Stimulated activated CD8-positive, alpha-beta memory T cell treated with anti-CD3 and anti-CD28 coated beads, Interleukin-4, amount 100 ng/mL, for 4 hours (primary cell): ENCODE measurements around the gene TRPV3.
"Not testable (repeated sequence)": the region's sequence is repeated elsewhere in the genome, so short reads cannot be mapped to it uniquely, and the experiment has no call there.

Experiments used
- DNase-seq, 2 donors: peaks; one replicate each; pipeline ENCODE4 v3.0.0-alpha.2; 2020; ENCODE audit warnings: low read depth in 2 of 2, low spot score in 1 of 2

TRPV3 gene

DNA sequence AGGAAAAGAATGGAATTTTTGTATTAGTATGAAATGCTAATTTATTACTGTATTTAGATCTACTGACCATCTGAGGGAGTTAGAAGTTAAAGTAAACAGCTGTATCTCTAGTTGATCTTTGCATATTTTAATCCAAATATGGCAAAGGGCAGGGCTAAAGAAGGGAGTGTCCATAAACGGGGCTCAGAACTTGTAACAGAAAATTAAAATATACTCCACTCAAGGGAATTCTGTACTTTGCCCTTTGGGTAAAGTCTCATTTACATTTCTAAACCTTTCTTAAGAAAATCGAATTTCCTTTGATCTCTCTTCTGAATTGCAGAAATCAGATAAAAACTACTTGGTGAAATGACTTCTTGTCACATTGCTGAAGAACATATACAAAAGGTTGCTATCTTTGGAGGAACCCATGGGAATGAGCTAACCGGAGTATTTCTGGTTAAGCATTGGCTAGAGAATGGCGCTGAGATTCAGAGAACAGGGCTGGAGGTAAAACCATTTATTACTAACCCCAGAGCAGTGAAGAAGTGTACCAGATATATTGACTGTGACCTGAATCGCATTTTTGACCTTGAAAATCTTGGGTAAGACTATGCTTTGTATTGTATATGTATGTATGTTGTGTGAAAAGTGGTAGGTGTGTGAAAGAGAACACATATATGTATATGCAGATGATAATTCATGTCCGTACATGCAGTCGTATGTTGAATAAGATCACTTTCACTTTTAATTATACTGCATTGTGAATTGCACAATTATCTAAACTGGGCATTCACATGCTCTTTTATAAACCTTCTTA is 81.6 kb downstream of the TRPV3 start, which contains the start of gene ASPA:
Gene ASPA (plus strand): TSS at position 186 of the 799 bp plus-strand sequence. CDS start 163 bp downstream, at position 349.
- DNase-seq, result no peak

DNA sequence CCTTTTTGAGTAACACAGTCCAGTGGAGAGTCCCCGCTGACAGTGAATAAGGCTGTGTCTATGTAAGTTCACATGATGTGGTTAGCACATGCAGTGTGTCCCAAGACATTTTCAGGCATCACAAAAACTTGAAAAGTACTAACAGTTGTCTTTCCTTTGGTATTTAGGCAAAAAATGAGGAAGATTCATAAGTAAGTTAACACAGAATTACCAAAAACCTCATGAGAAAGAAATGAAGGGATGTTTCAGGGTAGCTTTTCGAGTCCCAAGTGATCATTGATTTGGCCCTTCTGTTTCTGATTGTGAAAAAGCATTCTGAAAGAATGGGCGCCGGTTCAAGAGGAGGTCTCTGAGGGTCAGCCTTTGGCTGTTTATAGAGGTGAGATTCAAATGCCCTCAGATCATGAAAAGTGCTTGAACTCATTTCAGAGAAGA is 82.3 kb downstream of the TRPV3 start:
- no peak for DNase-seq

DNA sequence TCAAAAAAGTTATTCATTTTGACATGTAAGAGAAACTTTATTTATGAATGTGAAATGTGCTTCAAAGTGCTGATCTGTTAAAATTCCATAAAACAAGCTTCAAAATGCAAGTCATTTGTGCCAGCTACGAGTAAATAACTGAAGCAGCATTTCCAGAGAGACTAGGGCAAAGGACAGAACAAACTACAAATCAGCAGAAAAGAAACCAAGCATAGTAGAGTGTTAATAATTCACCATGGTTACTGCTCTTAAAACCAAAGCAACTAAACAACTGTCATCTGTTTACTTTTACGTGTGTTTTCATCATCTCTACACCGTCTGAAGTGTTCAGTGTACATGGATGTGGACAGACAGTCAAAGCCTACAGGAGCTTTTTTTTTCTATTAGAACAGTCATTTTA is 83.4 kb downstream of the TRPV3 start:
- DNase-seq, result no peak

DNA sequence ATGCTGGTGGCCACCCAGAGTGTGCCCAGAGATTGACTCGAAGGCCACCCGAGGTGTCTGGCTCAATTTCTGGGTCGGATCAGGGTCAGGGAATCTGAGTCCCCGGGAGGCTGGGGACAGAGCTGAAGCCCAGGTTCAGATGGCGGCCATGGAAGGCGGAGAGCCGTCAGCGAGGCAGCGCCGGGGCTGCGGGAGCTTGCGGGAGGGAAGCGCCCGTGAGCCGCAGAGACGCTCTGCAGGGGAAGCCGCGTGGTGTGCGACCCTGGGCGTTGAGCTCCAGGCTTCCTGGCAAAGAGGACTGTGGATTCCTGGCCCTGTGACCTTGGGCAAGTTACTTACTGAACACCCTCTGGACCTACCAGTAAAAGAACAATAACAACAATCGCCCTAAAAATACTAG is 85.5 kb downstream of the TRPV3 start:
- DNase-seq, result no peak

DNA sequence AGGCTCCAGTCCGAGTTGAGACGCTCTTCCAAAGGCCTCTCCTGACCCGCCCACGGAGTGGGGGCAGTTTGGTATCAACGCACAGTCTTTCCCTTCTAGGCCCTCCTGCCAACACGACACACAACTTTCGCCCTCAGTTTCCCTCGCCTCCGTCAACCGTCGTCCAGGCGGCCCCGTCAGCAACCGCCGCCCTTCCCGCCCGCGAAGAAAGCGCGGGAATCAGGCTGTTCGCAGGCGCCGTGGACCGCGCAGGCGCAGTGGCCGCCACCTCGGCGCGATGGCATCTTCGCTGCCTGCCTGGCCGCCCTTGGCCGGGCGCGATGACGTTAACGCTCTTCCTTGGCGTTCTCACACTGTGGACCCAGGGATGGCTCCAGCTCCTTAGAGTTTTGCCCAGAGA is 86.0 kb downstream of the TRPV3 start, which contains the start of gene SPATA22:
Gene SPATA22 (minus strand): TSS at position 221 of the 400 bp plus-strand sequence. CDS start 2,494 bp downstream, outside the sequence.
- no peak for DNase-seq

DNA sequence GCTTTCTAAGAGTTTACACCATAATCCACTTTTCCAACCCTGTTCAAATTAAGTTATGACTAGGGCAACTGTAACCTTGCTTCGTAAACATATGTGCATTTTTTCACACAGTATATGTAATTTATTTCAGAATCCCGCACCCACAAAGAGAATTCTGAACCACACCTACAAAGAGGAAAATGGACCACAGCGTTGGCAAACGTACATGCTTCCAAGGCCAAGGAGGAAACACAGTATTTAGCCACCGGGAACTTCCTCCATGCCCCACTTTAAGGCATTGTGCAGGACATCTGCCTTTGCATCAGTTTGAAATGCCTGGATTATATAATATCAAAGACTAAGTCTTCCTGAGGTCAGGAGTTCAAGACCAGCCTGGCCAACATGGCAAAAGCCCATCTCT is 88.1 kb downstream of the TRPV3 start:
- DNase-seq, result no peak

DNA sequence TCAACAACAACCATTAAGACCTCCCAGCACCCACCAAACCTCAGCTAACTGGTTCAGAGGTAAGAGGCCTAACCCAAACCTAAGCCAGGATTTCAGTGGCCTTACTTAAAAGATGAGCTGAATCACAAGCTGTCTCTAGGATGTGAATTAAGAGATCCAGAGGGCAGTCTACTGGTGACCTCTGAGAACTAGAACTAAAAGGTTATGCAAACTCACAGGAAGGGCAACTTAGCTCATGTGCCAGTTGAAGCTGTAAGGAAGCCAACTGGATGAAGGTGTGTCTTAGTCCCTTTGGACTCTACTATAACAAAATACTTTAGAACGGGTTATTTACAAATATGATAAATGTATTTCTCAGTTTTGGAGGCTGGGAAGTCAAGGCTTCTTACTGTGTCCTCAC is 91.3 kb downstream of the TRPV3 start:
- DNase-seq, result not testable (repeated sequence)
